HEK293 (cell line): ENCODE measurements around the gene HSD17B4.

Experiments used
- CTCF ChIA-PET: fragments of 350-600 bp; formaldehyde crosslinking; extraction: SDS; loops from one replicate; lab custom pipeline; 2021; ENCODE audit warnings: antibody characterized with exemption; lab: Yijun Ruan, JAX
- POLR2A ChIA-PET: fragments of 300-600 bp; formaldehyde crosslinking; extraction: SDS; loops from one replicate; lab custom pipeline; 2020; ENCODE audit warnings: antibody characterized with exemption, inconsistent platforms; lab: Yijun Ruan, JAX
- H3K27ac ChIP-seq: fragments of 200-500 bp; sonication (Bioruptor generic); 2 replicates; pipeline ENCODE4 v1.5.1; 2014; ENCODE audit warnings: low read depth, low read length, control low read depth, inconsistent platforms; ENCODE audit errors: extremely low read depth
- H3K36me3 ChIP-seq, 2 experiments: fragments of 200-500 bp in 1 of 2; sonication (Bioruptor generic) in 1 of 2; 1 replicate in 1 of 2; 2 replicates in 1 of 2; pipeline ENCODE4 v1.5.1; 2014 to 2017; ENCODE audit warnings: inconsistent platforms in 2 of 2, low read length in 2 of 2; ENCODE audit not compliant: control insufficient read depth in 2 of 2, insufficient read depth in 1 of 2
- H3K4me1 ChIP-seq: fragments of 200-500 bp; sonication (Bioruptor generic); 2 replicates; pipeline ENCODE4 v1.5.1; 2014; ENCODE audit warnings: mild to moderate bottlenecking, low read length, inconsistent platforms; ENCODE audit not compliant: control insufficient read depth, insufficient read depth
- H3K4me3 ChIP-seq: 2 replicates; pipeline ENCODE4 v1.5.1; 2011; ENCODE audit warnings: low read depth, mild to moderate bottlenecking, control low read depth, low read length, moderate library complexity
- H3K9me3 ChIP-seq: fragments of 200-500 bp; sonication (Bioruptor generic); 2 replicates; pipeline ENCODE4 v1.5.1; 2014; ENCODE audit warnings: low read depth, low read length, inconsistent platforms; ENCODE audit not compliant: control insufficient read depth, insufficient read depth
- AEBP2 ChIP-seq: fragments of 450-650 bp; formaldehyde crosslinking; IDR thresholded peaks from 2 replicates; pipeline ENCODE4 v1.5.1; 2016; ENCODE audit warnings: missing biosample characterization, missing genetic modification characterization, borderline replicate concordance
- CTCF ChIP-seq: fragments of 450-650 bp; formaldehyde crosslinking; IDR thresholded peaks from 2 replicates; pipeline ENCODE4 v1.5.1; 2016; ENCODE audit warnings: missing biosample characterization, missing genetic modification characterization
- GFI1B ChIP-seq: fragments of 450-650 bp; formaldehyde crosslinking; IDR thresholded peaks from 2 replicates; pipeline ENCODE4 v1.5.1; 2016; ENCODE audit warnings: missing biosample characterization, missing genetic modification characterization
- KLF8 ChIP-seq: fragments of 450-650 bp; formaldehyde crosslinking; IDR thresholded peaks from 2 replicates; pipeline ENCODE4 v1.5.1; 2016; ENCODE audit warnings: missing biosample characterization, missing genetic modification characterization
- OSR2 ChIP-seq: fragments of 450-650 bp; formaldehyde crosslinking; IDR thresholded peaks from 2 replicates; pipeline ENCODE4 v1.5.1; 2016; ENCODE audit warnings: missing biosample characterization, missing genetic modification characterization
- OVOL3 ChIP-seq: fragments of 450-650 bp; formaldehyde crosslinking; IDR thresholded peaks from 2 replicates; pipeline ENCODE4 v1.5.1; 2016; ENCODE audit warnings: missing biosample characterization, missing genetic modification characterization
- PRDM1 ChIP-seq: fragments of 450-650 bp; formaldehyde crosslinking; IDR thresholded peaks from 2 replicates; pipeline ENCODE4; 2016; ENCODE audit warnings: missing biosample characterization, missing genetic modification characterization
- ZNF146 ChIP-seq: fragments of 450-650 bp; formaldehyde crosslinking; IDR thresholded peaks from 2 replicates; pipeline ENCODE4 v1.5.1; 2016; ENCODE audit warnings: missing biosample characterization, missing genetic modification characterization
- ZNF169 ChIP-seq: fragments of 450-650 bp; formaldehyde crosslinking; IDR thresholded peaks from 2 replicates; pipeline ENCODE4 v1.5.1; 2016; ENCODE audit warnings: missing biosample characterization, missing genetic modification characterization
- ZNF184 ChIP-seq: fragments of 450-650 bp; IDR thresholded peaks from 2 replicates; pipeline ENCODE4 v1.5.1; 2018; ENCODE audit warnings: missing biosample characterization, mild to moderate bottlenecking, missing genetic modification characterization
- ZNF404 ChIP-seq: fragments of 450-650 bp; formaldehyde crosslinking; IDR thresholded peaks from 2 replicates; pipeline ENCODE4 v1.5.1; 2017; ENCODE audit warnings: missing biosample characterization, missing genetic modification characterization
- ZNF530 ChIP-seq: fragments of 450-650 bp; formaldehyde crosslinking; IDR thresholded peaks from 2 replicates; pipeline ENCODE4 v1.5.1; 2016; ENCODE audit warnings: low read depth, missing biosample characterization, missing genetic modification characterization
- ZNF548 ChIP-seq: fragments of 450-650 bp; formaldehyde crosslinking; IDR thresholded peaks from 2 replicates; pipeline ENCODE4 v1.5.1; 2016; ENCODE audit warnings: missing biosample characterization, missing genetic modification characterization
- ZNF580 ChIP-seq: fragments of 450-650 bp; formaldehyde crosslinking; IDR thresholded peaks from 2 replicates; pipeline ENCODE4 v1.5.1; 2016; ENCODE audit warnings: missing biosample characterization, missing genetic modification characterization
- ZNF639 ChIP-seq: fragments of 450-650 bp; formaldehyde crosslinking; IDR thresholded peaks from 2 replicates; pipeline ENCODE4 v1.5.1; 2016; ENCODE audit warnings: missing biosample characterization, missing genetic modification characterization

The HSD17B4 gene

GRCh38 chr5:119541716-119542115, 89.4 kb downstream of the HSD17B4 start:
- Histone ChIP-seq H3K4me3 (no peak overlapping the region), H3K9me3 (no peaks in the 10 kb centered on the region), H3K4me1 (no peaks in the 10 kb centered on the region), H3K27ac (no peak overlapping the region), H3K36me3 (peaks cover 3 to 27% of the 10 kb centered on the region in 2 experiments; a peak in 2 of 3 replicates)
- TF ChIP-seq ZNF169 (tag by site-specific recombination) (no peak), OVOL3 (tag by site-specific recombination) (no peak), ZNF184 (tag by site-specific recombination) (no peak), ZNF639 (no peak), KLF8 (tag by site-specific recombination) (no peak), ZNF530 (no peak), OSR2 (no peak)
- CTCF ChIA-PET: interaction anchor here (0.5 kb wide), 1 partner anchor 55 kb away, joined by 3 read pairs; no protein-coding TSS in a partner anchor
- POLR2A ChIA-PET: no interaction called here

- Histone ChIP-seq H3K9me3 (no peaks in the 10 kb centered on the region), H3K4me1 (no peaks in the 10 kb centered on the region), H3K4me3 (no peak overlapping the region), H3K27ac (no peak overlapping the region), H3K36me3 (no peaks in the 10 kb centered on the region)
- TF ChIP-seq ZNF146 (tag by site-specific recombination) (peak; percentile 91), ZNF548 (tag by site-specific recombination) (no peak)
- CTCF ChIA-PET: no interaction called here
- POLR2A ChIA-PET: no interaction called here
Measured at GRCh38 chr5:119551819-119552218, 99.5 kb downstream of the HSD17B4 start.

- H3K27ac ChIP-seq: no peak overlapping the region
- H3K4me1 ChIP-seq: no peaks in the 10 kb centered on the region
- CTCF ChIA-PET: no interaction called here
- no peaks in the 10 kb centered on the region for H3K9me3 ChIP-seq
- no peaks in the 10 kb centered on the region for H3K36me3 ChIP-seq
- H3K4me3 ChIP-seq: no peak overlapping the region
- POLR2A ChIA-PET: no interaction called here
- TF ChIP-seq AEBP2 (tag by site-specific recombination): no peak
- no peak for TF ChIP-seq CTCF (tag by site-specific recombination)
- TF ChIP-seq GFI1B: no peak
- TF ChIP-seq ZNF404: no peak
Measured at GRCh38 chr5:119554597-119554996, 102.3 kb downstream of the HSD17B4 start.

GRCh38 chr5:119570910-119571309, 118.6 kb downstream of the HSD17B4 start:
- ChIA-PET CTCF (interaction anchor here (0.6 kb wide), 1 partner anchor 18 kb away, joined by 4 read pairs; no protein-coding TSS in a partner anchor), POLR2A (no interaction called here)
- Histone ChIP-seq H3K27ac (no peak overlapping the region), H3K4me1 (no peaks in the 10 kb centered on the region), H3K4me3 (no peak overlapping the region), H3K36me3 (no peaks in the 10 kb centered on the region), H3K9me3 (no peaks in the 10 kb centered on the region)
- TF ChIP-seq PRDM1 (tag by site-specific recombination): 0 out of 2 replicates have a peak, but pooled peaks have one; percentile 8
- no peak for TF ChIP-seq ZNF580 (tag by site-specific recombination)
